ENCODE measurements around the gene LSAMP.

DNA sequence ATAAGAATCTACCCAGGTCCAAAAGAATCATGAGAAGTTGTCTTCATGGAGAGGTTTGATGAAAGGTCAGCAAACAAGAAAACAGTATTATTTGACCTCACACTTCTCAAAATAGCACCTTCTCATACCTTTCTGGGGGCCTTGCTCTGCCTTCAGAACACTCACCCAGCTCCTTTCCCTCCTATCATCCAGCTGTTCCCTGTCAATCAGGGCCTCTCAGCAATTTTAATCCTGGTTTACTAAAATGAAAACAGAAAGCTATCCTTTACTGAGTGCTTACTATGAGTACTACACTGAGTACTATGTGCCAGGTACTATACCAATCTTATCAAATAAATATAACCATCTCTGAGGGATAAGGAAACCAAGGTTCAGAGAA, 683.4 kb downstream of the LSAMP start:
- TF ChIP-seq POLR2A (IDR thresholded peaks at IDR 0.05), result no peak
- TF ChIP-seq, protein P1, sequence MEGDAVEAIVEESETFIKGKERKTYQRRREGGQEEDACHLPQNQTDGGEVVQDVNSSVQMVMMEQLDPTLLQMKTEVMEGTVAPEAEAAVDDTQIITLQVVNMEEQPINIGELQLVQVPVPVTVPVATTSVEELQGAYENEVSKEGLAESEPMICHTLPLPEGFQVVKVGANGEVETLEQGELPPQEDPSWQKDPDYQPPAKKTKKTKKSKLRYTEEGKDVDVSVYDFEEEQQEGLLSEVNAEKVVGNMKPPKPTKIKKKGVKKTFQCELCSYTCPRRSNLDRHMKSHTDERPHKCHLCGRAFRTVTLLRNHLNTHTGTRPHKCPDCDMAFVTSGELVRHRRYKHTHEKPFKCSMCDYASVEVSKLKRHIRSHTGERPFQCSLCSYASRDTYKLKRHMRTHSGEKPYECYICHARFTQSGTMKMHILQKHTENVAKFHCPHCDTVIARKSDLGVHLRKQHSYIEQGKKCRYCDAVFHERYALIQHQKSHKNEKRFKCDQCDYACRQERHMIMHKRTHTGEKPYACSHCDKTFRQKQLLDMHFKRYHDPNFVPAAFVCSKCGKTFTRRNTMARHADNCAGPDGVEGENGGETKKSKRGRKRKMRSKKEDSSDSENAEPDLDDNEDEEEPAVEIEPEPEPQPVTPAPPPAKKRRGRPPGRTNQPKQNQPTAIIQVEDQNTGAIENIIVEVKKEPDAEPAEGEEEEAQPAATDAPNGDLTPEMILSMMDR (IDR thresholded peaks at IDR 0.05), result no peak

All from esophagus squamous epithelium (tissue), 4 donors.